Measurements from ENCODE around the gene FMN2. TPM values are rescaled to one million over a fixed set of nuclear protein-coding genes. Genes with fewer than 3 reads are reported as not detected.

The FMN2 gene
- total RNA-seq, 2 experiments from 2014 or later: not detected

GRCh38 chr1:240462766-240463395 lies 371.2 kb downstream of the FMN2 start:
- no peak overlapping the region for H3K4me3 Mint-ChIP-seq
- peaks cover 6% of the 10 kb centered on the region for H3K4me1 ChIP-seq (ENCODE audit: insufficient read depth, low read length)
- no peaks in the 10 kb centered on the region for H3K36me3 ChIP-seq (ENCODE audit: insufficient read depth, low read length)
- no peaks in the 10 kb centered on the region for H3K36me3 Mint-ChIP-seq (ENCODE audit: low read depth)
- no peaks in the 10 kb centered on the region for H3K27me3 ChIP-seq (ENCODE audit: control insufficient read depth in 1 of 2, insufficient read depth in 2 of 2, low read length in 2 of 2)
- H3K27ac Mint-ChIP-seq: no peak overlapping the region
- H3K4me3 ChIP-seq (ENCODE audit: low read length): no peak overlapping the region
- DNase-seq (no peak), ATAC-seq (ENCODE audit: poor library complexity) (no peak)
- no peak overlapping the region for H3K27ac ChIP-seq (ENCODE audit: low read depth in 1 of 2, low read length in 2 of 2)
- H3K9me3 Mint-ChIP-seq: no peaks in the 10 kb centered on the region
- no peaks in the 10 kb centered on the region for H3K4me1 Mint-ChIP-seq (ENCODE audit: low read depth)
- ChIA-PET CTCF (no interaction called here), POLR2A (no interaction called here)
- no peak for TF ChIP-seq CTCF (IDR thresholded peaks at IDR 0.05)
- no peaks in the 10 kb centered on the region for H3K9me3 ChIP-seq (ENCODE audit: control insufficient read depth in 1 of 2, insufficient read depth in 1 of 2, low read length in 2 of 2)
- intact Hi-C loops (cut with DNase I, micrococcal nuclease): no loop called here
- H3K27me3 Mint-ChIP-seq: no peaks in the 10 kb centered on the region

GRCh38 chr1:240464099-240464498 lies 372.4 kb downstream of the FMN2 start:
- DNase-seq (no peak), ATAC-seq (ENCODE audit: poor library complexity) (no peak)
- Mint-ChIP-seq H3K4me1 (ENCODE audit: low read depth) (no peaks in the 10 kb centered on the region), H3K27me3 (no peaks in the 10 kb centered on the region), H3K36me3 (ENCODE audit: low read depth) (no peaks in the 10 kb centered on the region), H3K27ac (no peak overlapping the region), H3K4me3 (no peak overlapping the region), H3K9me3 (no peaks in the 10 kb centered on the region)
- POLR2A ChIA-PET: no interaction called here
- no peak for TF ChIP-seq CTCF (IDR thresholded peaks at IDR 0.05)
- CTCF ChIA-PET: interaction anchor here (0.8 kb wide), 1 partner anchor 9 kb away, joined by 3 read pairs; no protein-coding TSS in a partner anchor
- H3K9me3 ChIP-seq (ENCODE audit: control insufficient read depth in 1 of 2, insufficient read depth in 1 of 2, low read length in 2 of 2): no peaks in the 10 kb centered on the region
- no peak overlapping the region for H3K4me3 ChIP-seq (ENCODE audit: low read length)
- H3K4me1 ChIP-seq (ENCODE audit: insufficient read depth, low read length): peaks cover 6% of the 10 kb centered on the region
- no peak overlapping the region for H3K27ac ChIP-seq (ENCODE audit: low read depth in 1 of 2, low read length in 2 of 2)
- intact Hi-C loops (cut with DNase I, micrococcal nuclease): no loop called here
- no peaks in the 10 kb centered on the region for H3K27me3 ChIP-seq (ENCODE audit: control insufficient read depth in 1 of 2, insufficient read depth in 2 of 2, low read length in 2 of 2)
- H3K36me3 ChIP-seq (ENCODE audit: insufficient read depth, low read length): no peaks in the 10 kb centered on the region

- Histone ChIP-seq H3K9me3 (ENCODE audit: control insufficient read depth in 1 of 2, insufficient read depth in 1 of 2, low read length in 2 of 2) (no peaks in the 10 kb centered on the region), H3K4me1 (ENCODE audit: insufficient read depth, low read length) (peaks cover 6% of the 10 kb centered on the region), H3K27me3 (ENCODE audit: control insufficient read depth in 1 of 2, insufficient read depth in 2 of 2, low read length in 2 of 2) (no peaks in the 10 kb centered on the region), H3K36me3 (ENCODE audit: insufficient read depth, low read length) (no peaks in the 10 kb centered on the region), H3K4me3 (ENCODE audit: low read length) (no peak overlapping the region), H3K27ac (ENCODE audit: low read depth in 1 of 2, low read length in 2 of 2) (no peak overlapping the region)
- ATAC-seq (ENCODE audit: poor library complexity) (no peak), DNase-seq (no peak)
- no peaks in the 10 kb centered on the region for H3K4me1 Mint-ChIP-seq (ENCODE audit: low read depth)
- H3K36me3 Mint-ChIP-seq (ENCODE audit: low read depth): no peaks in the 10 kb centered on the region
- intact Hi-C loops (cut with DNase I, micrococcal nuclease): no loop called here
- ChIA-PET POLR2A (no interaction called here), CTCF (no interaction called here)
- H3K27me3 Mint-ChIP-seq: no peaks in the 10 kb centered on the region
- H3K4me3 Mint-ChIP-seq: no peak overlapping the region
- H3K9me3 Mint-ChIP-seq: no peaks in the 10 kb centered on the region
- H3K27ac Mint-ChIP-seq: no peak overlapping the region
- TF ChIP-seq CTCF (IDR thresholded peaks at IDR 0.05): no peak
Observed at GRCh38 chr1:240465531-240465940, 373.9 kb downstream of the FMN2 start.
